ENCODE data around the gene CCDC82. TPM values are rescaled to one million over a fixed set of nuclear protein-coding genes. Genes with fewer than 3 reads are reported as not detected.
A peak's percentile ranks its signal among the peaks of the same experiment; 100 is the strongest.

CCDC82 gene
- total RNA-seq, 4 donors from 2014 or later, result 36.9 to 48.8 (median 42.5) TPM

GRCh38 chr11:96314326-96315020, 75.2 kb downstream of the CCDC82 start:
- Histone ChIP-seq H3K36me3 (no peaks in the 10 kb centered on the region), H3K4me3 (no peak overlapping the region), H3K9me3 (no peaks in the 10 kb centered on the region), H3K27me3 (no peaks in the 10 kb centered on the region), H3K27ac (peak overlapping the region; percentile 0 to 62), H3K4me1 (peaks cover 0 to 6% of the 10 kb centered on the region in 2 donors)
- TF ChIP-seq POLR2A (IDR thresholded peaks at IDR 0.05), result no peak
- no peak for TF ChIP-seq CTCF (IDR thresholded peaks at IDR 0.05)
- intact Hi-C loops (cut with DNase I; ENCODE audit: low total_unique reads), result no loop called here
- DNase-seq, result no peak

- Histone ChIP-seq H3K36me3 (no peaks in the 10 kb centered on the region), H3K27ac (no peak overlapping the region), H3K27me3 (no peaks in the 10 kb centered on the region), H3K4me3 (no peak overlapping the region), H3K9me3 (no peaks in the 10 kb centered on the region), H3K4me1 (peaks cover 0 to 6% of the 10 kb centered on the region in 2 donors)
- intact Hi-C loops (cut with DNase I; ENCODE audit: low total_unique reads), result no loop called here
- TF ChIP-seq CTCF (IDR thresholded peaks at IDR 0.05) (no peak), POLR2A (IDR thresholded peaks at IDR 0.05) (no peak)
- DNase-seq, result no peak
These were observed 76.5 kb downstream of the CCDC82 start for GRCh38 chr11:96313163-96313562.

- H3K4me1 ChIP-seq, result peaks cover 5 to 6% of the 10 kb centered on the region in 2 donors
These were observed 78.6 kb downstream of the CCDC82 start for GRCh38 chr11:96311120-96311568.

GRCh38 chr11:96310236-96310635, 79.5 kb downstream of the CCDC82 start:
- Histone ChIP-seq H3K27ac (no peak overlapping the region), H3K36me3 (no peaks in the 10 kb centered on the region), H3K4me3 (no peak overlapping the region), H3K4me1 (peaks cover 6 to 12% of the 10 kb centered on the region in 2 donors), H3K27me3 (no peaks in the 10 kb centered on the region), H3K9me3 (no peaks in the 10 kb centered on the region)
- no peak for TF ChIP-seq CTCF (IDR thresholded peaks at IDR 0.05)
- TF ChIP-seq POLR2A (IDR thresholded peaks at IDR 0.05), result no peak
- intact Hi-C loops (cut with DNase I; ENCODE audit: low total_unique reads), result no loop called here
- no peak for DNase-seq

More at GRCh38 chr11:96311120-96311568, 78.6 kb downstream of the CCDC82 start:
- TF ChIP-seq CTCF (IDR thresholded peaks at IDR 0.05), result no peak
- TF ChIP-seq POLR2A (IDR thresholded peaks at IDR 0.05), result no peak
- peak overlapping the region in 1 of 2 donors; percentile 44 for H3K27ac ChIP-seq
- no peaks in the 10 kb centered on the region for H3K9me3 ChIP-seq
- no peak for DNase-seq
- H3K4me3 ChIP-seq, result no peak overlapping the region
- H3K27me3 ChIP-seq, result no peaks in the 10 kb centered on the region
- no peaks in the 10 kb centered on the region for H3K36me3 ChIP-seq
- intact Hi-C loops (cut with DNase I; ENCODE audit: low total_unique reads), result no loop called here

GRCh38 chr11:96309643-96310017, 80.1 kb downstream of the CCDC82 start:
- no peak overlapping the region for H3K4me3 ChIP-seq
- no peak for TF ChIP-seq POLR2A (IDR thresholded peaks at IDR 0.05)
- TF ChIP-seq CTCF (IDR thresholded peaks at IDR 0.05), result no peak
- H3K27me3 ChIP-seq, result no peaks in the 10 kb centered on the region
- H3K36me3 ChIP-seq, result no peaks in the 10 kb centered on the region
- H3K4me1 ChIP-seq, result peaks cover 6 to 12% of the 10 kb centered on the region in 2 donors
- intact Hi-C loops (cut with DNase I; ENCODE audit: low total_unique reads), result no loop called here
- no peak overlapping the region for H3K27ac ChIP-seq
- H3K9me3 ChIP-seq, result no peaks in the 10 kb centered on the region
- no peak for DNase-seq

Measured in uterus (tissue), 4 donors.